GM13977 (cell line): ENCODE data around the gene PABPN1.
"Not testable (repeated sequence)": the region's sequence is repeated elsewhere in the genome, so short reads cannot be mapped to it uniquely, and the experiment has no call there.

ENCODE experiments used
- DNase-seq: peaks from one replicate; pipeline ENCODE4 v3.0.0; 2012; ENCODE audit warnings: low spot score
- CTCF ChIP-seq: IDR thresholded peaks from 2 replicates; pipeline ENCODE4 v1.5.1; 2012; ENCODE audit warnings: mild to moderate bottlenecking, control low read depth; ENCODE audit not compliant: insufficient read depth; ENCODE audit errors: extremely low read depth, missing control alignments
- in situ Hi-C: fragments of 300-500 bp; cut with MboI; formaldehyde crosslinking; loops from one replicate; pipeline ENCODE4 v1.12.0; 2022; ENCODE audit warnings: low sequenced_read_pairs, low pct_unique_long_range_greater_than_20kb, mixed read lengths, inconsistent platforms; ENCODE audit not compliant: unreplicated experiment

Gene PABPN1

GRCh38 chr14:23320584-23321571 lies at the start of gene PABPN1:
Gene PABPN1, plus strand, starts transcription at chr14:23321457. Its CDS starts 13 bp downstream, at chr14:23321470.
- DNase-seq: peak; percentile 98
- TF ChIP-seq CTCF: no peak
- in situ Hi-C loops: no loop called here

- in situ Hi-C loops: no loop called here
- no peak for DNase-seq
- TF ChIP-seq CTCF: no peak
Measured at GRCh38 chr14:23275412-23275811, 45.8 kb upstream of the PABPN1 start.

GRCh38 chr14:23277189-23277588 lies 44.1 kb upstream of the PABPN1 start:
- in situ Hi-C loops: no loop called here
- no peak for TF ChIP-seq CTCF
- no peak for DNase-seq

GRCh38 chr14:23277928-23278327 lies 43.3 kb upstream of the PABPN1 start:
- DNase-seq, in situ Hi-C loops: not testable (repeated sequence)

GRCh38 chr14:23281247-23281646 lies 40.0 kb upstream of the PABPN1 start:
- DNase-seq: no peak
- no peak for TF ChIP-seq CTCF
- in situ Hi-C loops: no loop called here

GRCh38 chr14:23284654-23285529 lies 36.4 kb upstream of the PABPN1 start:
- DNase-seq: peak; percentile 63
- in situ Hi-C loops: no loop called here
- TF ChIP-seq CTCF: no peak

GRCh38 chr14:23285530-23286019 lies 35.7 kb upstream of the PABPN1 start:
- in situ Hi-C loops: no loop called here
- no peak for TF ChIP-seq CTCF
- DNase-seq: no peak
